Parathyroid adenoma (tissue), 2 donors: ENCODE measurements around the gene ARFRP1.

Experiments used
- H2AFZ ChIP-seq: fragments of 300-600 bp; sonication (generic); one replicate; pipeline ENCODE4 v1.7.0; 2017; ENCODE audit warnings: antibody characterized with exemption, mild to moderate bottlenecking
- H3K27ac ChIP-seq: fragments of 300-600 bp; sonication (generic); one replicate; pipeline ENCODE4 v1.7.0; 2017
- H3K27me3 ChIP-seq: fragments of 300-600 bp; sonication (generic); one replicate; pipeline ENCODE4 v1.7.0; 2017; ENCODE audit warnings: low read length; ENCODE audit not compliant: control insufficient read depth, insufficient read depth
- H3K36me3 ChIP-seq: fragments of 300-600 bp; sonication (generic); one replicate; pipeline ENCODE4 v1.7.0; 2017; ENCODE audit warnings: low read length; ENCODE audit not compliant: control insufficient read depth, insufficient read depth
- H3K4me1 ChIP-seq: fragments of 300-600 bp; sonication (generic); one replicate; pipeline ENCODE4 v1.7.0; 2017; ENCODE audit warnings: control low read depth
- H3K4me2 ChIP-seq: fragments of 300-600 bp; sonication (generic); one replicate; pipeline ENCODE4 v1.7.0; 2017; ENCODE audit warnings: low read length
- H3K4me3 ChIP-seq: fragments of 300-600 bp; sonication (generic); one replicate; pipeline ENCODE4 v1.7.0; 2017; ENCODE audit warnings: low read depth, low read length
- H3K79me2 ChIP-seq: fragments of 300-600 bp; sonication (generic); one replicate; pipeline ENCODE4 v1.7.0; 2017; ENCODE audit warnings: control low read depth
- H3K9ac ChIP-seq: fragments of 300-600 bp; sonication (generic); one replicate; pipeline ENCODE4 v1.7.0; 2017; ENCODE audit warnings: mild to moderate bottlenecking
- H3K9me3 ChIP-seq: fragments of 300-600 bp; sonication (generic); one replicate; pipeline ENCODE4 v1.7.0; 2017; ENCODE audit warnings: low read length; ENCODE audit not compliant: control insufficient read depth
- CTCF ChIP-seq: fragments of 300-600 bp; sonication (generic); IDR thresholded peaks from one replicate; pipeline ENCODE4 v1.7.0; 2017; ENCODE audit warnings: antibody characterized with exemption, mild to moderate bottlenecking
- donor health status: primary hyperparathyroidism.

Gene ARFRP1

GRCh38 chr20:63704749-63705117, 3.0 kb downstream of the ARFRP1 start:
- H3K27ac ChIP-seq, result no peak overlapping the region
- no peaks in the 10 kb centered on the region for H3K27me3 ChIP-seq
- H3K4me3 ChIP-seq, result no peak overlapping the region
- no peak for TF ChIP-seq CTCF
- H2AFZ ChIP-seq, result no peak overlapping the region
- peaks cover 57% of the 10 kb centered on the region for H3K79me2 ChIP-seq
- H3K36me3 ChIP-seq, result no peaks in the 10 kb centered on the region
- no peak overlapping the region for H3K4me2 ChIP-seq
- H3K9me3 ChIP-seq, result no peaks in the 10 kb centered on the region
- peaks cover 9% of the 10 kb centered on the region for H3K4me1 ChIP-seq
- no peak overlapping the region for H3K9ac ChIP-seq

- no peak overlapping the region for H3K27ac ChIP-seq
- H3K4me3 ChIP-seq, result no peak overlapping the region
- no peak overlapping the region for H2AFZ ChIP-seq
- H3K4me1 ChIP-seq, result peaks cover 9% of the 10 kb centered on the region
- TF ChIP-seq CTCF, result no peak
- H3K27me3 ChIP-seq, result no peaks in the 10 kb centered on the region
- no peak overlapping the region for H3K9ac ChIP-seq
- no peaks in the 10 kb centered on the region for H3K9me3 ChIP-seq
- no peaks in the 10 kb centered on the region for H3K36me3 ChIP-seq
- H3K4me2 ChIP-seq, result no peak overlapping the region
- peaks cover 56% of the 10 kb centered on the region for H3K79me2 ChIP-seq
Measured at GRCh38 chr20:63703976-63704748, 3.6 kb downstream of the ARFRP1 start.

GRCh38 chr20:63703471-63703975, 4.3 kb downstream of the ARFRP1 start:
- Histone ChIP-seq H3K4me1 (peaks cover 7% of the 10 kb centered on the region), H3K9me3 (no peaks in the 10 kb centered on the region), H3K36me3 (no peaks in the 10 kb centered on the region)

GRCh38 chr20:63702751-63703470, 4.9 kb downstream of the ARFRP1 start:
- Histone ChIP-seq H3K79me2 (peaks cover 54% of the 10 kb centered on the region), H3K4me3 (no peak overlapping the region), H2AFZ (no peak overlapping the region), H3K4me1 (peaks cover 6% of the 10 kb centered on the region), H3K9ac (no peak overlapping the region), H3K27ac (no peak overlapping the region), H3K4me2 (no peak overlapping the region), H3K36me3 (no peaks in the 10 kb centered on the region), H3K27me3 (no peaks in the 10 kb centered on the region), H3K9me3 (no peaks in the 10 kb centered on the region)
- TF ChIP-seq CTCF, result no peak

More at GRCh38 chr20:63703471-63703975, 4.3 kb downstream of the ARFRP1 start:
- H2AFZ ChIP-seq, result no peak overlapping the region
- H3K79me2 ChIP-seq, result peaks cover 55% of the 10 kb centered on the region
- H3K4me2 ChIP-seq, result no peak overlapping the region
- H3K27me3 ChIP-seq, result no peaks in the 10 kb centered on the region
- H3K27ac ChIP-seq, result no peak overlapping the region
- H3K4me3 ChIP-seq, result no peak overlapping the region
- no peak overlapping the region for H3K9ac ChIP-seq
- TF ChIP-seq CTCF, result no peak
